Suprapubic skin (tissue), 4 donors: ENCODE results near the gene AP4B1. TPM values are rescaled to one million over a fixed set of nuclear protein-coding genes. Genes with fewer than 3 reads are reported as not detected.

Experiments
- DNase-seq, 2 donors: peaks; one replicate each; pipeline ENCODE4 v3.0.0-alpha.2; 2019; ENCODE audit warnings: low spot score in 2 of 2
- H3K27ac ChIP-seq: fragments of 200-600 bp; sonication (generic); one replicate; pipeline ENCODE4 v1.5.1; 2019
- H3K27me3 ChIP-seq: fragments of 200-600 bp; sonication (generic); one replicate; pipeline ENCODE4 v1.5.1; 2019
- H3K36me3 ChIP-seq: fragments of 200-600 bp; sonication (generic); one replicate; pipeline ENCODE4 v1.5.1; 2019
- H3K4me1 ChIP-seq: fragments of 200-600 bp; sonication (generic); one replicate; pipeline ENCODE4 v1.5.1; 2019
- H3K4me3 ChIP-seq: fragments of 200-600 bp; sonication (generic); one replicate; pipeline ENCODE4 v1.5.1; 2019; ENCODE audit warnings: mild to moderate bottlenecking
- H3K9me3 ChIP-seq: fragments of 200-600 bp; sonication (generic); one replicate; pipeline ENCODE4 v1.5.1; 2019
- EP300 ChIP-seq: sonication (generic); formaldehyde crosslinking; IDR thresholded peaks from one replicate; pipeline ENCODE4 v1.6.1; 2017; ENCODE audit warnings: antibody characterized with exemption
- POLR2A ChIP-seq, 2 donors: fragments of 450-650 bp; IDR thresholded peaks; one replicate each; pipeline ENCODE4 v1.6.1; 2017; ENCODE audit warnings: antibody characterized with exemption in 2 of 2, mild to moderate bottlenecking in 2 of 2, moderate library complexity in 2 of 2
- POLR2AphosphoS5 ChIP-seq, 3 donors: sonication (generic); formaldehyde crosslinking; IDR thresholded peaks; one replicate each; pipeline ENCODE4 v1.6.1; 2017; ENCODE audit warnings: antibody characterized with exemption in 3 of 3
- whole genome bisulfite sequencing: methylation state at CpG from one replicate; pipeline ENCODE4 v1.1.5; 2018; 5-methylcytosine and 5-hydroxymethylcytosine counted together
- total RNA-seq, 4 donors: library from RNA; depleted of rRNA; stranded (reverse); fragments of >200 nt; gene quantifications; one replicate each; pipeline ENCODE4 v1.1.0, GENCODE V29; 2016
- TF ChIP-seq, protein P1 (sequence below), 2 donors: fragments of 200-600 bp in 1 of 2; fragments of 450-650 bp in 1 of 2; sonication (generic) in 1 of 2; IDR thresholded peaks; one replicate each; pipeline ENCODE4 v1.5.1; 2016 to 2019; ENCODE audit warnings: antibody characterized with exemption in 2 of 2, mild to moderate bottlenecking in 1 of 2, moderate library complexity in 1 of 2

The AP4B1 gene
- total RNA-seq, 4 donors from 2014 or later = 10.9 to 34.0 (median 12.2) TPM

DNA sequence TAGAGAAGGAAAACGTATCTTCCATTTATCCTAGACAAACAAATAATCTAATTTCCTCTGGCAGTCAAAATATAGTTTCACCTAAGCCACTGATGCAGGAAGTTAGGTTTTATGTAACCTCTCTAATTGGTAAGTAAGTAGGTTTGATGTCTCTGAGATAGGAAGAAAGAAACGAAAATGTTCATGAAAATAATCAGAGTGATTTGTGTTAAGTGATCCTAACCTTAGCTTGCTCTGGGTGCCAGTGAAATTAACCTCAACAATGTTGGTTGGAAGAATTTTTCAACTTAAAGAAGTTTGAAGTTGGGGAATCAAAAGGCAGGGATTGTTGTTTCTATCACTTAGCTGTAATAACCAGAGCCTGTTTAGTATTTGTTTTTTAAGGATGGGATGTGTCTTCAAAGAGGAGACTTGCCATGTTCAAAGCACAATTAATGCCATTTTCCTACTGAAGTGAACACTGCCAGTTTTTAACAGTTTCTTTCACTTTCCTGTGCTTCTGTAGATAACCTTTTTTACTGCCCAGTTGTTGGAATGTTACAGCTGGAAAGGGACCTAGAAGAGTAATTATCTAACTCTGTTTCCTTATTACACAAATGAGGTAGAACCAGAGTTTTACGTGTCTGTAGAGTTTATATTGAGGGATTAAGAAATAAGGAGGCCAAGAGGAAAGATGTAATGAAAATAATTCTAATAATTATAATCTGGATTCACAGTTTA, 42.9 kb upstream of the AP4B1 start:
- no peaks in the 10 kb centered on the region for H3K9me3 ChIP-seq
- peaks cover 6% of the 10 kb centered on the region for H3K36me3 ChIP-seq
- 19% methylated on average over 3 of the region's 3 CpGs for WGBS
- H3K27me3 ChIP-seq = no peaks in the 10 kb centered on the region
- no peak for DNase-seq
- peak overlapping the region; percentile 5 for H3K27ac ChIP-seq
- H3K4me1 ChIP-seq = peaks cover 27% of the 10 kb centered on the region
- no peak overlapping the region for H3K4me3 ChIP-seq
- no peak for TF ChIP-seq EP300
- TF ChIP-seq POLR2AphosphoS5 (IDR thresholded peaks at IDR 0.05) = no peak
- no peak for TF ChIP-seq POLR2A (IDR thresholded peaks at IDR 0.05)
- TF ChIP-seq, protein P1, sequence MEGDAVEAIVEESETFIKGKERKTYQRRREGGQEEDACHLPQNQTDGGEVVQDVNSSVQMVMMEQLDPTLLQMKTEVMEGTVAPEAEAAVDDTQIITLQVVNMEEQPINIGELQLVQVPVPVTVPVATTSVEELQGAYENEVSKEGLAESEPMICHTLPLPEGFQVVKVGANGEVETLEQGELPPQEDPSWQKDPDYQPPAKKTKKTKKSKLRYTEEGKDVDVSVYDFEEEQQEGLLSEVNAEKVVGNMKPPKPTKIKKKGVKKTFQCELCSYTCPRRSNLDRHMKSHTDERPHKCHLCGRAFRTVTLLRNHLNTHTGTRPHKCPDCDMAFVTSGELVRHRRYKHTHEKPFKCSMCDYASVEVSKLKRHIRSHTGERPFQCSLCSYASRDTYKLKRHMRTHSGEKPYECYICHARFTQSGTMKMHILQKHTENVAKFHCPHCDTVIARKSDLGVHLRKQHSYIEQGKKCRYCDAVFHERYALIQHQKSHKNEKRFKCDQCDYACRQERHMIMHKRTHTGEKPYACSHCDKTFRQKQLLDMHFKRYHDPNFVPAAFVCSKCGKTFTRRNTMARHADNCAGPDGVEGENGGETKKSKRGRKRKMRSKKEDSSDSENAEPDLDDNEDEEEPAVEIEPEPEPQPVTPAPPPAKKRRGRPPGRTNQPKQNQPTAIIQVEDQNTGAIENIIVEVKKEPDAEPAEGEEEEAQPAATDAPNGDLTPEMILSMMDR (IDR thresholded peaks at IDR 0.05) = no peak

DNA sequence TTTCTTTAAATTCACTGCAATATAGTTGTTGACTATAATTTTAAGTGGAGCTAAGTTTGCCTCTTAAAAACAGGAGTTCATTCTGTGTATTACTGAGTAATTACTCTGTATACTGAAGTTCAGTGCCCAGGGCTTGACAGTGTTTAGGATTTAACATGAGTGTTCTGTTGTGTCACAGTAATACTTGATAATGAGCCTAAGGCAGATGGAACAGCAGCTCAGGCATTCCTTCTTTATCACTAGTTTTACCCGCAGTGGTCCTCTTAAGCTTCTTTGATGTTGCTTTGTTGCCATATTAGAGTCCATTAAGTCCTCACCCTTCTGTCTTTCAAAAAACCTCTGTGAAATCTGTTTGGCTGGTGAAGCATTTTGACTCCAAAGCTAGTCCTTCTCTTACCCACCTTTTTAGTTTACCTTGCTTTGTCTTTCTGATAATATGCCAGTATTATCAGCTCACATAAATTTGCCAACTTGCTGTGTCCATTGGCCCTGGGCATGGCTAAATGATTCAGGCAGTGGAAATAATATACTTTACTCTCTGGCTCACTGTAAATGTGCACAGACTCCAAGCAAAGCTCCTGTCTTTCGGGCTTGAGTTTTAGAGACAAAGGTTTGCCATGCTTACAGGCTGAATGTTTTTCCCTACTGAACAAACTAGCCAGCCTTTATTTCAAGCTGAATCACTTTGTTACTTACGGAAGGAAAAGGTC, 42.2 kb upstream of the AP4B1 start:
- H3K4me1 ChIP-seq = peaks cover 27% of the 10 kb centered on the region
- 52% methylated on average over 3 of the region's 3 CpGs for WGBS
- DNase-seq = no peak

DNA sequence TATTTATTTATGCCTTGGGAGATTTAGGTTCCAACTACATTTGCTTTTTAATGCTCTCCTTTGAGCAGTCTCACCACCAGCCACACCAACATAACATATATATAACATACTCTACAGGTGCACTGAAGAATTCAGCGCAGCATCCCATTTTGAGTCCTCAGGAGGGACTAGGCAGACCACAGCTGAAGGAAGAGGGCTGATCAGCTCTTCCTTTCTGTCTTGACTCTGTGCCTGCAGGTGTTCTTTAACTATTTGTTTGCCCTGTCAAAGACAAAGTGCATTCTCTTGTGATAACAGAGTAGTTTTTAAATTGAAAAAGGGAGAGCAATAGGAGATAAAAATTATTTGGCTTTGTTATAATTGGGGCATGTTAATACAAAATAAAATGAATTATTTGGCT, 41.5 kb upstream of the AP4B1 start:
- TF ChIP-seq EP300 = no peak
- no peak for TF ChIP-seq POLR2AphosphoS5 (IDR thresholded peaks at IDR 0.05)
- TF ChIP-seq, protein P1 (IDR thresholded peaks at IDR 0.05) = no peak
- TF ChIP-seq POLR2A (IDR thresholded peaks at IDR 0.05) = no peak
- peaks cover 16% of the 10 kb centered on the region for H3K36me3 ChIP-seq
- no peak overlapping the region for H3K4me3 ChIP-seq
- H3K27ac ChIP-seq = no peak overlapping the region
- H3K27me3 ChIP-seq = no peaks in the 10 kb centered on the region
- H3K4me1 ChIP-seq = peaks cover 27% of the 10 kb centered on the region
- H3K9me3 ChIP-seq = no peaks in the 10 kb centered on the region
- no peak for DNase-seq
- 78% methylated on average over 1 of the region's 1 CpG for WGBS

More for the DNA sequence above, 42.2 kb upstream of the AP4B1 start:
- H3K4me3 ChIP-seq = no peak overlapping the region
- H3K27ac ChIP-seq = no peak overlapping the region
- H3K36me3 ChIP-seq = peaks cover 9% of the 10 kb centered on the region
- TF ChIP-seq, protein P1 (IDR thresholded peaks at IDR 0.05) = no peak
- TF ChIP-seq POLR2AphosphoS5 (IDR thresholded peaks at IDR 0.05) (no peak), POLR2A (IDR thresholded peaks at IDR 0.05) (no peak), EP300 (no peak)
- H3K27me3 ChIP-seq = no peaks in the 10 kb centered on the region
- no peaks in the 10 kb centered on the region for H3K9me3 ChIP-seq

DNA sequence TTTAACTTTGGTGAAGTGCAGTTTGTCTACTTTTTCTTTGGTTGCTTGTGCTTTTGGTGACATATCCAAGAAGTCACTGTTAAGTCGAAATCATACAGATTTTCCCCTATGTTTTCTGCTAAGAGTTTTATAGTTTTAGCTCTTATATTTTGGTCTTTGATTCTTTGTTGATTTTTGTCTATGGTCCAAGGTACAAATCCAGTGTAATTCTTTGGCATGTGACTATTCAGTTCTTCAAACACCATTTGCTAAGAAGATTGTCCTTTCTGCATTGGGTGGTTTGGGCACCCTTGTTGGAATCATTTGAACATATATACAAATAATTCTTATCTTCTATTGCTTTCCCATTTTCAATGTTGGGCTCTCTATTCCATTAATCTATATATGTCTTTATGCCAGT, 40.7 kb upstream of the AP4B1 start:
- Histone ChIP-seq H3K4me3 (no peak overlapping the region), H3K9me3 (no peaks in the 10 kb centered on the region), H3K27ac (no peak overlapping the region), H3K27me3 (no peaks in the 10 kb centered on the region), H3K4me1 (peaks cover 27% of the 10 kb centered on the region), H3K36me3 (peaks cover 24% of the 10 kb centered on the region)
- TF ChIP-seq POLR2A (IDR thresholded peaks at IDR 0.05) (no peak), POLR2AphosphoS5 (IDR thresholded peaks at IDR 0.05) (no peak)
- WGBS = 100% methylated on average over 1 of the region's 1 CpG
- no peak for DNase-seq

DNA sequence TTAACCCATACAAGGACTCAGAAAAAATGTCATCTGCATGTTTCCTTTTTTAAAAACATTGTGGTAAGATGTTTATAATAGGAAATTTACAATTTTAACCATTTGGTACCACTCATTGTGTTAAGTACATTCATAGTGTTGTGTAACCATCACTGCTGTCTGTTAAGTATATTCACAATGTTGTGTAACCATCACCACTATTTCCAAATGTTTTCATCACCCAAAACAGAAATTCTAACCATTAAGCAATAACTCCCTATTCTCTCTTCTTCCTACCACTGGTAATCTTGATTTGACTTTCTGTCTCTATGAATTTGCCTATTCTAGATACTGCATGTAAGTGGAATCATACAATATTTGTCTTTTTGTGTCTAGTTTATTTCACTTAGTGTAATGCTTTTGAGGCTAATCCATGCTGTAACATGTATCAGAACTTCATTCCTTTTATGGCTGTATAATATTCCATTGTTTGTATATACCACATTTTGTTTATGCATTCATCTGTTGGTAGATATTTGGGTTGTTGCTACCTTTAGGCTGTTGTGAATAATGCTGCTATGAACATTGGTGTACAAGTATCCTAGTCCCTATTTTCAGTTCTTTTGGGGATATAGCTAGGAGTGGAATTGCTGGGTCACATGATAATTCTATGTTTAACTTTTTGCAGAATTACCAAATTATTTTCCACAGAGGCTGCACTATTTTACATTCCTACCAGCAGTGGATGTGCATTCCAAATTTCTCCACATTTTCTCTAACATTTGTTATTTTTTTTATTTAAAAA, 38.6 kb upstream of the AP4B1 start:
- Histone ChIP-seq H3K9me3 (no peaks in the 10 kb centered on the region), H3K4me1 (peaks cover 35% of the 10 kb centered on the region)
- no peak for TF ChIP-seq POLR2A (IDR thresholded peaks at IDR 0.05)
- TF ChIP-seq, protein P1 (IDR thresholded peaks at IDR 0.05) = no peak
- TF ChIP-seq POLR2AphosphoS5 (IDR thresholded peaks at IDR 0.05) = no peak
- no peak for TF ChIP-seq EP300

More for the DNA sequence above, 38.6 kb upstream of the AP4B1 start:
- no peak for DNase-seq
- Histone ChIP-seq H3K27ac (no peak overlapping the region), H3K4me3 (no peak overlapping the region), H3K27me3 (no peaks in the 10 kb centered on the region), H3K36me3 (peaks cover 25% of the 10 kb centered on the region)
